Omental fat pad (tissue), 4 donors: ENCODE results near the gene LCOR. TPM values are rescaled to one million over a fixed set of nuclear protein-coding genes. Genes with fewer than 3 reads are reported as not detected.
A peak's percentile ranks its signal among the peaks of the same experiment; 100 is the strongest.

Experiments used
- ATAC-seq: fragments of 150-250 bp; one replicate; pipeline ENCODE4 v1.9.1; 2016; ENCODE audit warnings: mild to moderate bottlenecking, moderate library complexity; ENCODE audit not compliant: low FRiP score
- DNase-seq: peaks from one replicate; pipeline ENCODE4 v3.0.0-alpha.2; 2019; ENCODE audit warnings: low spot score
- total RNA-seq, 4 donors: library from RNA; depleted of rRNA; stranded (reverse); fragments of >200 nt; gene quantifications; one replicate each; pipeline ENCODE4 v1.1.0, GENCODE V29; 2016
- TF ChIP-seq, protein P1 (sequence below), 3 donors: fragments of 450-650 bp; IDR thresholded peaks; one replicate each; pipeline ENCODE4 v1.5.1; 2016 to 2017; ENCODE audit warnings: antibody characterized with exemption in 3 of 3, mild to moderate bottlenecking in 3 of 3, moderate library complexity in 2 of 3

Gene LCOR
- total RNA-seq, 4 donors from 2014 or later = 19.1 to 82.0 (median 24.7) TPM

DNA sequence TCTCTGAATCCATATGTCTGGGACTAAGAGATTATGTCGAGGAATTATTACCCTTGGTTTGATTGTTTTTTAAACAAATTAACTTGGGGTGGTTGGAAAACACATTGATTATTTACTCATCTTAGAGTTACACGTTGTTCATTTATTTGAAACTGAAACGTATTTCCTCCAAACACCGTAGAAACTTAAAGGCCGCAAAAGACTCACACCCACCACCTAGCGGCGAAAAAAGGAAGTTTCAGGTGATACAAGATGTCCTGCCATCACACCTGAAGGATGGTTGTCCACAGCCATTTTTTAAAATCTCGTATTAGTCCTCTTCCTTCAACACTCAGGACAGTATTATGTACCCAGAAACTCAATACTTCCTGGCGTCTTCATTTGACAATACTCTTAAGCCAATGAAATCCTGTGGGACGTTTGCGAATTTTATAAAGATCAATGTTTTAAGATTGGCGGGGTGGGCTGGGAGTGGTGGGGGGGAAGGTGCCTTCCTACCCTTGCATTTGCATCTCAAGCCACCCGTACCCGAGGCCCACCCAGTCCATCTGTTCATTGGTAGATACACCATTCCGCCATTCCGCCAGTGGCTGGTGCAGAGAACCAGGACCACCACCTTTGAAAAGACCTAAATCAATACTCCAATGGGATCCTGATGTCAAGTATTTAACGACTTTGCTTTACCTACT lies 1.4 kb upstream of the LCOR start:
- TF ChIP-seq, protein P1, sequence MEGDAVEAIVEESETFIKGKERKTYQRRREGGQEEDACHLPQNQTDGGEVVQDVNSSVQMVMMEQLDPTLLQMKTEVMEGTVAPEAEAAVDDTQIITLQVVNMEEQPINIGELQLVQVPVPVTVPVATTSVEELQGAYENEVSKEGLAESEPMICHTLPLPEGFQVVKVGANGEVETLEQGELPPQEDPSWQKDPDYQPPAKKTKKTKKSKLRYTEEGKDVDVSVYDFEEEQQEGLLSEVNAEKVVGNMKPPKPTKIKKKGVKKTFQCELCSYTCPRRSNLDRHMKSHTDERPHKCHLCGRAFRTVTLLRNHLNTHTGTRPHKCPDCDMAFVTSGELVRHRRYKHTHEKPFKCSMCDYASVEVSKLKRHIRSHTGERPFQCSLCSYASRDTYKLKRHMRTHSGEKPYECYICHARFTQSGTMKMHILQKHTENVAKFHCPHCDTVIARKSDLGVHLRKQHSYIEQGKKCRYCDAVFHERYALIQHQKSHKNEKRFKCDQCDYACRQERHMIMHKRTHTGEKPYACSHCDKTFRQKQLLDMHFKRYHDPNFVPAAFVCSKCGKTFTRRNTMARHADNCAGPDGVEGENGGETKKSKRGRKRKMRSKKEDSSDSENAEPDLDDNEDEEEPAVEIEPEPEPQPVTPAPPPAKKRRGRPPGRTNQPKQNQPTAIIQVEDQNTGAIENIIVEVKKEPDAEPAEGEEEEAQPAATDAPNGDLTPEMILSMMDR (IDR thresholded peaks at IDR 0.05) = peak in 2 of 3 donors; percentile 27 to 74

DNA sequence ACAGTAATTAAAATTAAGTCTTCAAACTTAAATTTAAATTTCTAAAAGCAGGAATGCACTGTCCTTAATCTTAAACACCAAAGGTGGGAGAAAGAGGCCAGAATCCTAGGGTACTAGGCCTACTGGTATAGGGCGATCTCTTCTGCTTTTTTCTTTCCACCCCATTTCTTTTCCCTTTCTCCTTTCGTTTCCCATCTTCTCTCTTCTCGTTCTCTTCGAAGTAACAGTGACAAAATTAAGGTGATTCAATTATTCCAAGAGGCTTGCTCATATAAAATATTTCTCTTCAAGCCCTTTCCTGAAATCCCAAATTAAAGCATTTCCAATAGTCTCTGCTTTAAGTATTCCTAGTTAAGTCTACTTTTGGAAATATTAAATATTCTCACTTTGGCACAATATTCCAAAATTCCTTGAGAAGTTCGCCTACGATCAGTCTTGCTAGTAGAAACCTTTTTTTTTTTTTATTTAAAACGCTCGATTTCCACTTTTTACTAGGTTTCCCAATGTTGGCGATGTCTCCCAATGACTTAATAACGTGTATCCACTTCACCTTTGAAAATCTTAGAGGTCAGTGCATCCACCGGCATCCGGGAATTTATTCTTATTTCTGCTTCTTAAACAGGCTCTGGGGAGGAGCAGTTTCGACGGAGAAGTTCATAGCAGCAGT lies 765 bp upstream of the LCOR start:
- DNase-seq (no peak), ATAC-seq (no peak)
- TF ChIP-seq, protein P1 (IDR thresholded peaks at IDR 0.05) = no peak

More for the DNA sequence above, 1.4 kb upstream of the LCOR start:
- no peak for ATAC-seq
- DNase-seq = peak; percentile 68

DNA sequence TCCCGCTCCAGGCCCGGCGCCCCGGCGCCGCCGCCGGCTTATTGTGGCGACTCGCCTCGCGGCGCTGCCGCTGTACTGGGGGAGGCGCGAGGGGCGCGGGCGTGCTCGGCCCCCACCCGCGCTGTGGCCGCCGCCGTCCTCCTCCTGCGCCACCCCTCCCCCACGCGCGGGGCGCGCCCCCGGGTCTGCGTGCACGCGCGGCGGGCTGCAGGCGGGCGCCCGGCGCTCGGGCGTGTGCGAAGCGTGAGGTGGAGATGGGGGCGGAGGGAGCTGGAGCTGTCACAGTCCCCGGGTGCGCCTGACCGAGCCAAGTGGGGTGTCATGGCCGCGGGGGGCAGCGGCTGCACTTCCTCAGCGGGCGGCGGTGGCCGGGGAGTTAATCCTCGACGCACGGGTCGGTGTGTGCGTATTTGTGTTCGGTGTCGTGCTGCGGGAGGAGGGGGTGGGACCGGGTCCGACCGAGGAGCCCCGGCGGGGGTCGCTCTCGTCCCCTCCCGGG lies 672 bp downstream of the LCOR start:
- DNase-seq = peak; percentile 73
- TF ChIP-seq, protein P1 (IDR thresholded peaks at IDR 0.05) = no peak
- peak; percentile 73 for ATAC-seq

DNA sequence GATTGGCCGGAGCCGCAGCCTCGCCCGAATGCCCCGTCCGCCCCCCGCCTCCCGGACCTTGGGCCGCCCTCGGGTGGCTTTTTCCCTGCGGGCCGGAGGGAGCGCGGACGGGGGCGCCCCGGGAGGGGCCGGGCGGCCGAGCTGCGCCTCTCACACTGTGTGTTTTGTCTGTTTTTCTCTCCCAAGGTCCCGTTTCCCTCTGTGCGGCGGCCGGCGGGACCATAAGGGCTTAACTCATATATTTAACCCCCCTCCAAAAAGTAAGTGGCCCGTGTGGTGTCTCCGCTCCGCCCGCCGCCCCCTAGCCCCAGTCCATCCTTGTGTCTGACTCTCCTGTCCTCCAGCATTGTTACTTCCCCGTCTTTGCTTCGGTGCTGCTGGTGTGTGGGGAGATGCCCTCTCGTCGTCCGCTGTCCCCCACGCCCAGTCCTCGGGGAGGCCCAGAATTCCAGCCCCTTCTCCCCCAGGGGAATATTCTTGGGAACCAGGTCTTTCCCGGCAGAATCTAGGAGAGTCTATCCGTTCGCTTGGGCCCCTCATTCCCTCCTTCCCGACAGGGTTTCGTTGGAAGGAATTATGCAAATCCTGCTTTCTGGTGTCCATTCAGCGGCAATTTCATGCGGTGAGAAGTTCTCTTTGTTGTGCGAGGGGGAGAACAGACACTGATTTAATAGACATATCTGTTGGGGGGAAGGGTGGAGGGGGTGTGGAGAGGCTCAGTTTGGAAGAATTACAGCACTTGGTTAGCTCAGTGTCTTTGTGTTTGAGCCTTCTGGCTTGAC lies 1.3 kb downstream of the LCOR start:
- TF ChIP-seq, protein P1 (IDR thresholded peaks at IDR 0.05) = no peak
- no peak for ATAC-seq
- DNase-seq = no peak

DNA sequence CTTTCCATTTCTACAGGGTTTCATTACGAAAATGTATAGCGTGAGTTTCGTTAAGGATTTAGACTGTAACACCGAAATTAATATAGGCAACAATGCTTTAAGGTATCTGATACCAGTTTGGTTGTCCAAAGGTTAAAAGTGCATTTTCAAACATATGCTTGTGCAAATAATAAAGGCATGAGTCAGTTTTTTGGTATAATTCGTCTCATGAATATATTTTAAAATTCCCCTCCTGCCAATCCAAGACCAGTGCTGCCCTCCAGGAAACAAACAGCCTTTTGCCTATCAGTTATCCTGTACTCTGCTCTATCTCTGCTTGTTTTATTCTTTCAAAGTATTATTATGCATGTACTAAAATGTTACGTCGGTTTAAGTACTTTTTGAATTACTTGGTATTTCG lies 2.0 kb downstream of the LCOR start:
- ATAC-seq = no peak
- TF ChIP-seq, protein P1 (IDR thresholded peaks at IDR 0.05) = no peak
- no peak for DNase-seq

DNA sequence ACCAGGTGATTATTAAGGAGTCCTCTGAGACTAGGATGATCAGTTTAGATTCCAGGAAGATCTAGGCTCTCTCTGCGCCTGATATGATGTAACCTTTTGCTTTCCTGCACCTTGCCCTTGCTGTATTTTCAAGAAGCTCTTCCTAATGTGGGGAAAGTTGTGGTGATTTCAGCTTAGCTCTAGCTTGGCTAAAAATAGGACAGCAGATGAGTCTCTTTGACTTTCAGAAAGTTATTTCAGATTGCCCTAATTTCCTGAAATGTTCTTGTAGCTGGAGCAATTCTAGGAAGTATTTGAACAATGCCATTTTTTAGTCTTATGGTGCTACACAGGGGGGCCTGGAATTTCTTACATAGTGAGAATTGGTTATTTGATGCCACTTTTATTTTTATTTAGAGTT lies 3.8 kb downstream of the LCOR start:
- no peak for DNase-seq

More for the DNA sequence above, 3.8 kb downstream of the LCOR start:
- TF ChIP-seq, protein P1 (IDR thresholded peaks at IDR 0.05) = no peak
- ATAC-seq = no peak
